ENCODE data around the gene MRPL18.
"Not testable (repeated sequence)": the region's sequence is repeated elsewhere in the genome, so short reads cannot be mapped to it uniquely, and the experiment has no call there.

MRPL18 gene

DNA sequence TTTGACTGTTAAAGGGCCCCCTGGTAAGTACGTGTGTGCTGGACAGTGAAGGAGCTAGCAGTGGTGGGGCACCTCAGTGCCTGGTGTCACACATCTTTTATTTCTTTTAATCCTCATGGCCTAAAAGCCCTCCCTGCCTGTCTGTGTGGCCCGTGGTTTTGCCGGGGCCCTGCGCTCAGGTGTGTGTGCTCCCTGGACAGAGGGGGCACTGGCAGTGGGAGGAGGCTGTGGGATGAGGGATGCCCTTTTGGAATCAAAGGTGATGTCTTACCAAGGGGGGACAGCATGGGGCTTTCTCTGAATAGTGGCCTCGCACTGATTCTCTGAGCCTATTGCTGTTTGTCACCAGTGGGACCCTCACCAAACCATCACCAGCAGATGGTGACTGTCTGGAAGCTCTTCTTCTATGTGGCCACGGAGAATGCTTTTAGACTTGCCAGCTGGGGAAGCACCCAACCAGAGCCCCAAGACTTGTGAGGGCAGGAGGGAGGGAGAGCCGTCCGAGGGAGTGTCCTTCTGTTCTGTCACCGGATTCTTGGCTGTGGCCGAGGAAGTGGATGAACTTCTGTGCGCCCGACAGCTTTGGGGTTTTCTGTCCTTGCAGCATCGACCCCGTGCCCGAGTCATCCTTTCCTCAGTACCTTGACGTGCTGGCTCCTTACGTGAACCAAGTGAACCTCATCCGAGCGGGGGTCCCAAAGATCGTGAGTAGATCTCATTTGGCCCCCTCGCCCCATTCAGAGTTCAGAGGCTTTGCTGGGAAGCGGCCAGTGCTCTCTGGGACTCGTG is 27.9 kb downstream of the MRPL18 start:
- DNase-seq (ENCODE audit: low spot score): no peak

DNA sequence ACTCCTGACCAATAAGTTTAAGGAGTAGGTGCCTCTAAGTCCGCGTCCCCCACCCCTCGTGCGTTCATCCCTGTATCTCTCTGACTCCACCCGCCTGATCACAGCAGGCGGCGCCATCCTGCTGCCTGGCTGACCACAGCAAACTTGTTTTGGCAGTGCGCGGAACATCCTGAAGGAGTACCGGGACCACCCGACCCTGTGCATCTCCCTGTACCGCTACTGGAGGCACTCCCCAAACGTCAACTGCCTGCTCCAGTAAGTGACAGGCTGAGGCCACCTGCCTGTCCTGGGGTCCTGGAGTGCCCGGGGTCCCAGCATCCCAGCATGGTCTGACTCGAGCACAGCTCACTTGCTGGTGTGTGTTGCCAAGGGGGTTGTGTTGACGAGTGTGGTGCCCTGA is 28.8 kb downstream of the MRPL18 start:
- no peak for DNase-seq (ENCODE audit: low spot score)

DNA sequence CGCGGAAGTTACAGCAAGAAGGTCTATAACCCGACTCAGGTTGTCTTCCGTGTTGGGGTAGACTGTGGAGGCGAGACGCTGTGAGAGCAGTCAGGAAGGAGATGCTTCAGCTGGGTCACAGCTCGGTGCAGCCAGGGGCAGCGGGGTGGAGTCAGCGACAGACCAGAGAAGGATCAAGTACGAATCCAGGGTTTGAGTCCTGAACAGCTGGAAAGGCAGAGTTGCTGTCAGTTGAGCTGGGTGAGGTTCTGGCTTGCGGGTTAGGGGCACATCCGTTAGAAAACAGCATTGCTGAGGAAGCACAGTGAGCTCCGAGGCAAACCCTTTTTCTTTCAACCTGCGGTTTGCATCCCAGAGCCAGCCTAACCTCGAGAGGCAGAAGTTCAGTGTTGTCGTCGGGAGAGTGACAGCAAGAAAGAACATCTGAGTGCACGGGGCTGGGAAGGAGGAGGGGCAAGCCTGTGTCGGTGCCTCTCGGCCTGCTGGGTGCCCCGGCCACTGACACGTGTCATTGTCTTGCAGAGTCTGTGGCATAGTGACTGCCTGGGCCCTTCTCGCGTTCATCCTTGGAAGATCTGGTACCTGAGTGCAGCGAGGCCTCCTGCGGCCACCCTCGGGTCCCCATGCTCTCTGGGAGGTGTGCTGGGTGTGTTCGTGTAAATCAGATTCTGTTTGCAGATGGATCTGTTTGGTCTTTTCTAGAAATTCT is 29.8 kb downstream of the MRPL18 start:
- DNase-seq (ENCODE audit: low spot score): peak; percentile 18

DNA sequence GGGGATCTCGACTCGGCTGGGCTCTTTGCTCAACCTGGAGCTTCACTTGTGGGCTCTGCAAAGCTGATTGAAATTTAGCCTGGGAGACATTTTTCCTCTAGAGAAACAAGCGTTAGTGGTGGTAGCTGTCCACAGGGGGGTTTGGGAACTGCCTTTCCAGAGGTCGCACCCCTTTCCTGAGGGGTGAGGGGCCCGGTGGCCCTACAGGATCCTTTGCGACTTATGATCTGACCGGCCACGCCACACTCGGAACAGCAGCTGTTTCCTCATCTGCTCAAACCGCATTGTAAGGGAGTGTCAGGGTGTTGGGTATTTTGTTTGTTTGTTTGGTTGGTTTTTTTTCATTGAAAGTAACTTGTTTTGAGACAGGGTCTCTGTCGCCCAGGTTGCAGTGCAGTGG is 30.9 kb downstream of the MRPL18 start:
- no peak for DNase-seq (ENCODE audit: low spot score)

GRCh38 chr6:159821726-159822125 is 31.5 kb downstream of the MRPL18 start:
- no peak for DNase-seq (ENCODE audit: low spot score)

- DNase-seq (ENCODE audit: low spot score): no peak
Measured at GRCh38 chr6:159823953-159824352, 33.7 kb downstream of the MRPL18 start.

DNA sequence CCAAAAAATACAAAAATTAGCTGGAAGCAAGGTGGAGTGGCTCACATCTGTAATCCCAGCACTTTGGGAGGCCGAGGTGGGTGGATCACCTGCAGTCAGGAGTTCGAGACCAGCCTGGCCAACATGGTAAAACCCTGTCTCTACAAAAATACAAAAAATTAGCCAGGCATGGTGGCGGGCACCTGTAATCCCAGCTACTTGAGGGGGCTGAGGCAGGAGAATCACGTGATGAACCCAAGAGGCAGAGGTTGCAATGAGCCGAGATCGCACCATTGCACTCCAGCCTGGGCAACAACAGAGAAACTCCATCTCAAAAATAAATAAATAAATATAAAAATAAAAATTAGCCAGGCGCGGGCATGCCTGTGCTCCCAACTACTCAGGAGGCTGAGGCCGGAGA is 34.4 kb downstream of the MRPL18 start:
- not testable (repeated sequence) for DNase-seq (ENCODE audit: low spot score)

DNA sequence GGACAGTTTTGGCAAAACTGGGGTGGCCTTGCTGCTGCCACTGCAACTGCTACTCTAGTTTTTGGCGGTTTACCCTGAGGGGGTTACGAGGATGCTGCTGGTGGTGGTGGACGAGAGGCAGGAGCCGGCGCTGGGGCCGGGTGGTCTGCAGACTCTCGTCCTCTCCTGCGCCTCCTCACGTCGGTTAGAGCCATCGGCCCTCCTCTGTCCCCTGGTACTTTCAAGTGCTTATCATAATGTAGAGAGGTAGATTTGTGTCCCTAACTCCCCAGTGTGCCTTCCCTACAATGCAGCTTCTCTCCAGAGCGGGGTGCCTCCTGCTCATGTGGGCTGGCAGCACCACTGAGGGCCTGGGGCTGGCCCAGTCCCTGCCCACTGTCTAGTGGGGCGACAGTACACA is 35.7 kb downstream of the MRPL18 start:
- no peak for DNase-seq (ENCODE audit: low spot score)

DNA sequence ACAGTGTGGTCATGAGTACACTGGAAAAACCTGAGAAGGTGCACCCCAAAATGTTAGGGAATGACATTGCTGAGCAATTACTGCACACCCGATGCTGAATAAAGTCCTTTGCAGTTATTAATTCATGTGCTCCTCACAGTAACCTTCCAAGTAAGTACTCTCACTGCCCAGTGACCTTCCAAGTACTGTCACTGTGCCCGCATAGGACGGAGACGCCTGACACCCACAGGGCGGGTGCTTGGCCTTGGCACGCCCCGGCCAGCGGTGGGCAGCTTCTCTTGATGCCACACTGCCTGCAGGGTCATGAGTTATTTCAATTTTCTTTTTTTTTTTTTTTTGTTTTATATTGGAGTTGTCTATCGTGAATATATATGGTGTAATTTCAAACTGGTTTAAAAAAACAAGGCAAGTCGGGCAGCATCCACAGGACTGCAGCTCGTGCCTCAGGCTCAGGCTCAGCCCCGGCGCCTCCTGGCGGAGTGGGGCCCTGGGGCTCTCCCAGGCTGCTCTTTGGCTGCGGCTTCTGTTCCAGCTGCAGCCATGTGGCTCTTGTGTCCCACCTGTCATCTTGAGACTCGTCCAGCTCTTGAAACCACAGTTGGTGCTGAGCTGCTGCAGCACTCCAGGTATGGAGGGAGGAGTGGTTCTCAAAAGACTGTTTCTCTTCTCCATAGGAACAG is 36.8 kb downstream of the MRPL18 start:
- DNase-seq (ENCODE audit: low spot score): no peak

GRCh38 chr6:159828074-159828473 is 37.8 kb downstream of the MRPL18 start:
- no peak for DNase-seq (ENCODE audit: low spot score)

GRCh38 chr6:159829526-159829925 is 39.3 kb downstream of the MRPL18 start:
- DNase-seq (ENCODE audit: low spot score): no peak

DNA sequence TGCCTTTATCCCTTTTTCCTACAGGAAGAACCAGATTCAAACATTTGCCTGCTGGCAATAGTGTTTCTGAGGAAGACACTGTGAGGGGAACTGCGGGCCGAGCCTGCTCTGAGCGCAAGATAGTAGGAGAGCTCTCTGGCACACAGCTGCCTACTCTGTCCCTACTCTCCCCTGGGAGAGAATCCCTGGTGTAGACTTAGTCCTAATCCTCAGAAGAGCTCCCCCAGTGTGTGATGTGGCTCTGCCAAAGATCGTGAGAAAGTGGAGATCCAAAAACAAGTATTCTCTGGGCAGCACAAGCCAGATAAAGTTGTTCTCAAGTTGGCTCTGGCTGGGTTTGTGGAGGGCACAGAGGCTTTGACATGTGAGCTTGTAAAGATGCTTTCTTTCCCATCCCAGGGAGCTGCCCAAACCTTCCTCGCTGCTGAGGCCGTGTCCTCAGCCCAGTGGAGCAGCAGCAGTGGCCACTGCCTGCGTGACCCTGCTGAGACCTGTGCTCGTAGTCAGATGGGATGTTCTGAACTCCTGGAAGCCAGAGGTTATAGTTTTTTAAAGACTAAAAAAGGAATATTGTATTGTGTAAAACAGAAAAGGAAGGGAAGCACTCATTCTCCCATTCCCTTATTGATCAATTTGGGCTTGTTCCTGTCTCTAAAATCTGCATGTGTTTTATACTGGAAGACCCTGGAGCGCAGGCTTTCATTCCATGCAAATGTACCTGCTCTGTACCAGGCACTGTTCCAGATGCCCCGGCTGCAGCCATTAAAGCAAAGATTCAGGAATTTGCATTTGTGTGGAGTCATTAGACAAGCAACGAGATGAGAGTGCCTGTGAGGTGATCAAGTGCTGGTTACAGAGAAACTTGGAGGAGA is 40.5 kb downstream of the MRPL18 start:
- DNase-seq (ENCODE audit: low spot score): no peak

DNA sequence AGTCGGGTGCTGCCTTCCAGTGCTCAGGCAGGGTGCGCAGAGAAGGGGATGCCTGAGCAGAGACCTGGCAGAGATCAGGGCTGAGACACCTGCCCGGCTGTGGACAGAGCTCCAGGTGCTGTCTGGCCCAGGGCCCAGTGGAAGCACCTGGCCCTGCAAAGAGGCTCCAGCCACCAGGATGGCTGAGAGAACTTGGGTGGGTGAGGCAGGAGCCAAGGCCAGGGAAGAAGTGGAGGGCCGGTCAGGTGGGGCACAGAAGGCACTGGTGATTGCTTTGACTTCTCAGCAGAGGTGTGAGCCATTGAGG is 41.1 kb downstream of the MRPL18 start:
- DNase-seq (ENCODE audit: low spot score): no peak

GRCh38 chr6:159832946-159833345 is 42.7 kb downstream of the MRPL18 start:
- no peak for DNase-seq (ENCODE audit: low spot score)

- DNase-seq (ENCODE audit: low spot score): no peak
Measured at GRCh38 chr6:159833556-159833955, 43.3 kb downstream of the MRPL18 start.

DNA sequence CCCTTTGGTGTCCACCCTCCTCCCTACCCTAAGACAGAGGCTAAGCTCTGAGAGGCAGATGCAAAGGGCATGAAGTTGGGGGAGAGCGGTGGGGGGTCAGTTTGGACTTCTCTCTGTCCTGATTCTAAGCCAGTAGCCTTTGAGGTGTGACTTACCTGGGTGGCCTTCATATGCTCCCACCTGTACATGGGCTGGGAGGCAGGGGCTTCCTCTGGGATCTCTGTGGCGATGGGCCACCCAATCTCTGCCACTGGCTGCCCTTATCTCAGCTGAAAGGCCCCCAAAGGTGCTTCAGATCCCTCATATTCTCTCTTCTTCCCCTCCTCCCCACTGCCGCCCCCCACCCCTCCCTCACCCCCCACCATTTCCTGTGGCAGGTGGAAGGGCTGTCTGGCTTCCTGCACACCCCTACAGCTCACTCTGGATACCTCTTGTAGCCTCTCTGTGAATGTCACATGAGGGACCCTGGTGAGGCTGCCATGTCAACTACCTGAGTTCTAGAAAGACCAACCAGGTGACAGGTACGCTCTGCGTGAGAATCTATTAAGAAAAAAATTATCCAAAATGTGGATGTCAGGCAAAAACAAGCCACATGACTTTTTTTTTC is 43.8 kb downstream of the MRPL18 start:
- DNase-seq (ENCODE audit: low spot score): no peak

- no peak for DNase-seq (ENCODE audit: low spot score)
Measured at GRCh38 chr6:159836718-159837490, 46.6 kb downstream of the MRPL18 start.

DNA sequence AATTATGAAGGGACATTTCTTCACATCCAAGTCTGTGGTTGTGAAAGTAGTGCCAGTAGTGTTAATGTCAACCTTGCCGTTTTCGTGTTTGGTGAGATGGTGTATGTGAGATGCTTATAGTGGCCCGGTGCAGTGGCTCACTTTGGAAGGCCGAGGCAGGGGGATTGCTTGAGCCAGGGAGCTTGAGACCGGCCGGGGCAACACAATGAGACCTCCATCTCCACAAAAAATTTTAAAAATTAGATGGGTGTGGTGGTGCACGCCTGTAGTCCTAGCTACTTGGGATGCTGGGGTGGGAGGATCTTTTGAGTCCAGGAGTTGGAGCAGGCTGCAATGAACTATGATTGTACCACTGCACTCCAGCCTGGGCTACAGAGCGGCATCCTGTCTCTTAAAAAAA is 47.2 kb downstream of the MRPL18 start:
- DNase-seq (ENCODE audit: low spot score): no peak

DNA sequence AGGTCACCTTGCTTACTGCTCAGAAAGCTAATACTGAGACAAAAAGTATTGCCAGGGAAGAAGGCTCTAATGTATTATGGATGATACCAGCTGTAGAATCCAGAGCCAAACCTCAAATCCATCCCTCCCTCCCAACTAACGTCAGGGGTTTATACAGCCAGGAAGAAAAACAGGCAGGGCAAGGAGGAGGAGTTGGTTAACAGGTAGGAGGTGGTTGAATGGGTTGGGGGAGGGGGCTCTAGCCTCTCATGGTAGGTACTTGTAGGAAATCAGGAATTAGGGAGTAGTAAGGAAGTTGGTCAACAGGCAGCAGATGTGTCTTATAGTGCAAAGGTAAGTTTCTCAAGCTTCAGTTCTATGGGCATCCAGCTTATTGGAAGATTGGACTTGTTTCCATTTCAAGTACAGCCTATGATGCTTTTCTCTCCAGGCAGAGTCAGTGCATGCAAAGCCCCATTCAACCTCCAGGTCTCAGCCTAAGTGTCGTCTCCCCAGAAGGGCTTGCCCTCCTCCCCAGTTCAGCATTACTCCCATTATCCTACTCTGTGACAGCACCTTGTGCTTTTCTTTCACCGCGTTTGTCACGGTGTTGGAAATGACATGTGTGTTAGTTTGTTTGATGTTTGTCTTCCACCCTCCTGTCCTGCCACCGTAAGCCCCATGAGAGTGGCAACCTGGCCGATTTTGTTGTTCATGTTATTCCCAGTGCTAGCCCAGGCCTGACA is 47.9 kb downstream of the MRPL18 start:
- DNase-seq (ENCODE audit: low spot score): no peak

- no peak for DNase-seq (ENCODE audit: low spot score)
Measured at GRCh38 chr6:159842035-159842434, 51.8 kb downstream of the MRPL18 start.

All from germinal center (tissue), 1 donor.